OCI-LY3 (cell line): Measurements from ENCODE around the gene COL9A2.

Experiments used
- EZH2phosphoT487 ChIP-seq: fragments of 200-600 bp; shearing (Covaris generic); IDR thresholded peaks from 2 replicates; pipeline ENCODE4 v1.6.1; 2018; ENCODE audit warnings: antibody characterized with exemption, mixed run types, low read depth
- TF ChIP-seq, protein P1 (sequence below): fragments of 200-600, 300-600 bp; sonication (generic); IDR thresholded peaks from 2 replicates; pipeline ENCODE4 v1.5.1; 2014; ENCODE audit warnings: antibody characterized with exemption, low read length, low read depth

DNA sequence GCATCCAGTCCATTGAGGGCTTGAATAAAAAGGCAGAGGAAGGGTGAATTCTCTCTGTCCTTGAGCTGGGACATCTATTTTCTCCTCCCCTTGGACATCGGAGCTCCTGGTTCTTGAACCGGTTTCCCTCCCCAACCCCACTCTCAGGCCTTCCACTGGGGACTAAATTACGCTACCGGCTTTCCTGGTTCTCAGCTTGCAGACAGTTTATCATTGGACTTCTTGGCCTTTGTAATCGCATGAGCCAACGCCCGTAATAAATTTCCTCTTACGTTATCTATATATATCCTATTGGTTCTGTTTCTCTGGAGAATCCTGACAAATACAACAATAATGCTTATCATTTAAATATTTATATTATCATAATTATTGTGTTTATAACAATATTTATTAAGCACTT lies 20.4 kb upstream of the COL9A2 start:
- TF ChIP-seq, protein P1, sequence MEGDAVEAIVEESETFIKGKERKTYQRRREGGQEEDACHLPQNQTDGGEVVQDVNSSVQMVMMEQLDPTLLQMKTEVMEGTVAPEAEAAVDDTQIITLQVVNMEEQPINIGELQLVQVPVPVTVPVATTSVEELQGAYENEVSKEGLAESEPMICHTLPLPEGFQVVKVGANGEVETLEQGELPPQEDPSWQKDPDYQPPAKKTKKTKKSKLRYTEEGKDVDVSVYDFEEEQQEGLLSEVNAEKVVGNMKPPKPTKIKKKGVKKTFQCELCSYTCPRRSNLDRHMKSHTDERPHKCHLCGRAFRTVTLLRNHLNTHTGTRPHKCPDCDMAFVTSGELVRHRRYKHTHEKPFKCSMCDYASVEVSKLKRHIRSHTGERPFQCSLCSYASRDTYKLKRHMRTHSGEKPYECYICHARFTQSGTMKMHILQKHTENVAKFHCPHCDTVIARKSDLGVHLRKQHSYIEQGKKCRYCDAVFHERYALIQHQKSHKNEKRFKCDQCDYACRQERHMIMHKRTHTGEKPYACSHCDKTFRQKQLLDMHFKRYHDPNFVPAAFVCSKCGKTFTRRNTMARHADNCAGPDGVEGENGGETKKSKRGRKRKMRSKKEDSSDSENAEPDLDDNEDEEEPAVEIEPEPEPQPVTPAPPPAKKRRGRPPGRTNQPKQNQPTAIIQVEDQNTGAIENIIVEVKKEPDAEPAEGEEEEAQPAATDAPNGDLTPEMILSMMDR = no peak
- no peak for TF ChIP-seq EZH2phosphoT487
